A673 (cell line): ENCODE results near the gene MORN1. TPM values are rescaled to one million over a fixed set of nuclear protein-coding genes. Genes with fewer than 3 reads are reported as not detected.

Source experiments
- BruUV-seq: library from RNA; stranded (reverse); fragments of 400-500 nt; replicated peaks from 2 replicates; lab custom pipeline; 2021; lab: Mats Ljungman, UMichigan
- CTCF ChIA-PET: fragments of 300-600 bp; sonication (Branson Sonifier 250); formaldehyde crosslinking; loops from one replicate; lab custom pipeline; 2022; ENCODE audit warnings: antibody characterized with exemption; lab: Charles Lee
- POLR2A ChIA-PET: fragments of 300-600 bp; sonication (Branson Sonifier 250); formaldehyde crosslinking; loops from one replicate; lab custom pipeline; 2022; ENCODE audit warnings: antibody characterized with exemption; ENCODE audit not compliant: low non-redundant PET; lab: Charles Lee
- DNase-seq: peaks from one replicate; pipeline ENCODE4 v3.0.0-alpha.2; 2015; ENCODE audit warnings: low spot score
- H3K27ac ChIP-seq: fragments of 200-600 bp; sonication (generic); 2 replicates; pipeline ENCODE4 v1.5.1; 2016; ENCODE audit warnings: mixed run types, low read depth, mild to moderate bottlenecking, mixed read lengths, antibody characterized with exemption, low read length; ENCODE audit not compliant: poor library complexity, severe bottlenecking
- H3K27me3 ChIP-seq: fragments of 200-600 bp; sonication (generic); replicated peaks from 2 replicates; pipeline ENCODE4 v1.6.1; 2017; ENCODE audit warnings: mixed run types, low read depth, mild to moderate bottlenecking, mixed read lengths, antibody characterized with exemption, low read length; ENCODE audit not compliant: insufficient read depth, poor library complexity
- H3K36me3 ChIP-seq: fragments of 200-600 bp; sonication (generic); 2 replicates; pipeline ENCODE4 v1.6.1; 2016; ENCODE audit warnings: mixed run types, mild to moderate bottlenecking, mixed read lengths, antibody characterized with exemption, low read length; ENCODE audit not compliant: insufficient read depth, poor library complexity, severe bottlenecking
- H3K4me1 ChIP-seq: fragments of 200-600 bp; sonication (generic); 2 replicates; pipeline ENCODE4 v1.6.1; 2017; ENCODE audit warnings: mixed run types, mild to moderate bottlenecking, mixed read lengths, antibody characterized with exemption, low read length; ENCODE audit not compliant: insufficient read depth, poor library complexity, severe bottlenecking
- H3K4me3 ChIP-seq: fragments of 200-600 bp; sonication (generic); 2 replicates; pipeline ENCODE4 v1.5.1; 2016; ENCODE audit warnings: low read depth, mixed run types, mild to moderate bottlenecking, mixed read lengths, low read length; ENCODE audit not compliant: poor library complexity, severe bottlenecking
- H3K9me3 ChIP-seq: fragments of 200-600 bp; sonication (generic); 2 replicates; pipeline ENCODE4 v1.6.1; 2016; ENCODE audit warnings: mixed run types, low read depth, mild to moderate bottlenecking, mixed read lengths, antibody characterized with exemption, low read length; ENCODE audit not compliant: poor library complexity, severe bottlenecking
- CTCF ChIP-seq: fragments of 300-800, 200-600 bp; sonication (generic); conservative IDR thresholded peaks from 2 replicates; pipeline ENCODE4 v1.5.1; 2017; ENCODE audit warnings: low read depth, mild to moderate bottlenecking, antibody characterized with exemption, low read length, moderate library complexity, mixed read lengths
- EZH2 ChIP-seq: fragments of 200-600 bp; sonication (generic); IDR thresholded peaks from 2 replicates; pipeline ENCODE4 v1.6.1; 2017; ENCODE audit warnings: borderline replicate concordance, low read depth, mild to moderate bottlenecking, mixed read lengths, antibody characterized with exemption, low read length; ENCODE audit not compliant: poor library complexity, severe bottlenecking
- intact Hi-C: fragments of 100-400 bp; cut with micrococcal nuclease; formaldehyde crosslinking; loops from one replicate; pipeline ENCODE4 v1.10.0; 2022; ENCODE audit not compliant: unreplicated experiment
- total RNA-seq: library from RNA; stranded (reverse); gene quantifications from 2 replicates; pipeline ENCODE4 v1.2.3, GENCODE V29; 2021

MORN1 gene
- total RNA-seq, 1 experiment from 2014 or later, result 24.7 TPM

GRCh38 chr1:2301607-2302291 lies 89.6 kb downstream of the MORN1 start:
- H3K27me3 ChIP-seq, result no peaks in the 10 kb centered on the region
- POLR2A ChIA-PET, result no interaction called here
- H3K9me3 ChIP-seq, result no peaks in the 10 kb centered on the region
- H3K36me3 ChIP-seq, result peaks cover 19% of the 10 kb centered on the region
- no TSS peak for BruUV-seq
- peak overlapping the region; percentile 79 for H3K27ac ChIP-seq
- H3K4me1 ChIP-seq, result peaks cover 49% of the 10 kb centered on the region
- TF ChIP-seq CTCF (no peak), EZH2 (no peak)
- CTCF ChIA-PET, result interaction anchor here (0.6 to 0.9 kb wide), 2 partner anchors 14 to 95 kb away, joined by 5 to 8 read pairs; no protein-coding TSS in a partner anchor
- intact Hi-C loops, result loop anchor here (5.0 kb wide), 1 partner anchor 69 kb away; no protein-coding TSS in a partner anchor
- DNase-seq, result no peak
- no peak overlapping the region for H3K4me3 ChIP-seq

- no TSS peak for BruUV-seq
- no peak for TF ChIP-seq CTCF
- TF ChIP-seq EZH2, result no peak
- peak overlapping the region; percentile 37 for H3K4me3 ChIP-seq
- no peaks in the 10 kb centered on the region for H3K27me3 ChIP-seq
- H3K9me3 ChIP-seq, result no peaks in the 10 kb centered on the region
- POLR2A ChIA-PET, result no interaction called here
- intact Hi-C loops, result loop anchor here (5.0 kb wide), 1 partner anchor 69 kb away; no protein-coding TSS in a partner anchor
- peaks cover 42% of the 10 kb centered on the region for H3K4me1 ChIP-seq
- CTCF ChIA-PET, result interaction anchor here (0.9 kb wide), 1 partner anchor 15 kb away, joined by 5 read pairs; no protein-coding TSS in a partner anchor
- H3K27ac ChIP-seq, result peak overlapping the region; percentile 79
- H3K36me3 ChIP-seq, result peaks cover 16% of the 10 kb centered on the region
- DNase-seq, result peak; percentile 93
Observed at GRCh38 chr1:2300851-2301606, 90.3 kb downstream of the MORN1 start.

- no peaks in the 10 kb centered on the region for H3K9me3 ChIP-seq
- TF ChIP-seq EZH2 (no peak), CTCF (no peak)
- H3K4me3 ChIP-seq, result peak overlapping the region; percentile 37
- ChIA-PET CTCF (interaction anchor here (0.9 kb wide), 1 partner anchor 16 kb away, joined by 5 read pairs; no protein-coding TSS in a partner anchor), POLR2A (no interaction called here)
- intact Hi-C loops, result loop anchor here (5.0 kb wide), 1 partner anchor 68 kb away; no protein-coding TSS in a partner anchor
- BruUV-seq, result TSS peak; percentile 87
- no peaks in the 10 kb centered on the region for H3K27me3 ChIP-seq
- DNase-seq, result no peak
- peaks cover 11% of the 10 kb centered on the region for H3K36me3 ChIP-seq
- H3K4me1 ChIP-seq, result peaks cover 33% of the 10 kb centered on the region
- peak overlapping the region; percentile 79 for H3K27ac ChIP-seq
Observed at GRCh38 chr1:2300004-2300771, 91.2 kb downstream of the MORN1 start.
